ENCODE data around the gene SAYSD1.

GRCh38 chr6:39079197-39080125, 35.5 kb downstream of the SAYSD1 start:
- no peak for TF ChIP-seq CTCF (conservative IDR thresholded peaks at IDR 0.05)
- no peak for TF ChIP-seq ZFX (IDR thresholded peaks at IDR 0.05)
